Prostate gland (tissue), 2 donors: ENCODE results near the gene GYS1. TPM values are rescaled to one million over a fixed set of nuclear protein-coding genes. Genes with fewer than 3 reads are reported as not detected.
A peak's percentile ranks its signal among the peaks of the same experiment; 100 is the strongest.
"Not testable (repeated sequence)": the region's sequence is repeated elsewhere in the genome, so short reads cannot be mapped to it uniquely, and the experiment has no call there.

ENCODE experiments used
- DNase-seq: peaks from one replicate; pipeline ENCODE4 v3.0.0-alpha.2; 2019; ENCODE audit warnings: low spot score
- H3K27ac ChIP-seq, 2 donors: fragments of 200-600 bp; sonication (generic); 2 replicates each; pipeline ENCODE4 v1.5.1; 2017 to 2019
- H3K27me3 ChIP-seq: fragments of 200-600 bp; sonication (generic); replicated peaks from 2 replicates; pipeline ENCODE4 v1.5.1; 2019; ENCODE audit not compliant: insufficient read depth
- H3K36me3 ChIP-seq, 2 donors: fragments of 200-600 bp; sonication (generic); 1 replicate in 1 of 2; 2 replicates in 1 of 2; pipeline versions ENCODE4 v1.5.1 to v1.8.1; 2017 to 2019
- H3K4me1 ChIP-seq: fragments of 200-600 bp; sonication (generic); replicated peaks from 2 replicates; pipeline ENCODE4 v1.5.1; 2019
- H3K4me3 ChIP-seq, 2 donors: fragments of 200-600 bp; sonication (generic); 2 replicates each; pipeline ENCODE4 v1.5.1; 2017 to 2019
- H3K9me3 ChIP-seq: fragments of 200-600 bp; sonication (generic); 2 replicates; pipeline ENCODE4 v1.5.1; 2017
- POLR2A ChIP-seq: fragments of 450-650 bp; IDR thresholded peaks from one replicate; pipeline ENCODE4 v1.6.1; 2016; ENCODE audit warnings: antibody characterized with exemption, mild to moderate bottlenecking
- POLR2AphosphoS5 ChIP-seq: sonication (generic); formaldehyde crosslinking; IDR thresholded peaks from one replicate; pipeline ENCODE4 v1.6.1; 2017; ENCODE audit warnings: antibody characterized with exemption
- WGBS: methylation state at CpG from one replicate; pipeline ENCODE4 v1.1.5; 2018; 5-methylcytosine and 5-hydroxymethylcytosine counted together
- intact Hi-C: fragments of 100-400 bp; cut with DNase I; formaldehyde crosslinking; loops from one replicate; pipeline ENCODE4 v1.14.2; 2022
- total RNA-seq, 2 donors: library from RNA; depleted of rRNA; stranded (reverse); fragments of >200 nt; gene quantifications; one replicate each; pipeline ENCODE4 v1.1.0, GENCODE V29; 2016
- TF ChIP-seq, protein P1 (sequence below), 4 experiments: fragments of 200-600 bp in 2 of 4; fragments of 450-650 bp in 2 of 4; sonication (generic) in 2 of 4; IDR thresholded peaks; 1 replicate in 3 of 4; 2 replicates in 1 of 4; pipeline ENCODE4 v1.5.1; 2016 to 2019; ENCODE audit warnings: antibody characterized with exemption in 4 of 4, mild to moderate bottlenecking in 2 of 4, moderate library complexity in 2 of 4

Gene GYS1
- total RNA-seq, 2 donors from 2014 or later, result 47.3 to 52.0 TPM

DNA sequence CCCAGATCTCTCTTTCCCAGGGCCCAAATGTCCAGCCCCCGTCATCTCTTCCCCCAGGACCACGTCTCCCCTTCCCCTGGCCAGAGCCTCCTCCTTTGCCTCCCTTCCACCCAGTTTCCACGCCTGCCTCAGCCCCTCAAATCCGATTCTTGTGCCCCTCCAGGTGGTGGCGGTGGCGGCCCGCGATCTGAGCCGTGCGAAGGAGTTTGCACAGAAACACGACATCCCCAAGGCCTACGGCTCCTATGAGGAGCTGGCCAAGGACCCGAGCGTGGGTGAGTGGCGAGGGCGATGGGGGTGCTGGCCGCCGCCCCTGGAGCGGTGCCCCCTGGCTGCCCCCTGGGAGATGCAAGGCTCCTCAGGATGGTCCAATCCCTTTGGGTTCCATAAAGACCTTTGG lies 58.3 kb downstream of the GYS1 start:
- no peak overlapping the region for H3K27ac ChIP-seq
- no peak for DNase-seq
- H3K27me3 ChIP-seq, result no peaks in the 10 kb centered on the region
- TF ChIP-seq POLR2AphosphoS5 (no peak), POLR2A (no peak)
- TF ChIP-seq, protein P1, sequence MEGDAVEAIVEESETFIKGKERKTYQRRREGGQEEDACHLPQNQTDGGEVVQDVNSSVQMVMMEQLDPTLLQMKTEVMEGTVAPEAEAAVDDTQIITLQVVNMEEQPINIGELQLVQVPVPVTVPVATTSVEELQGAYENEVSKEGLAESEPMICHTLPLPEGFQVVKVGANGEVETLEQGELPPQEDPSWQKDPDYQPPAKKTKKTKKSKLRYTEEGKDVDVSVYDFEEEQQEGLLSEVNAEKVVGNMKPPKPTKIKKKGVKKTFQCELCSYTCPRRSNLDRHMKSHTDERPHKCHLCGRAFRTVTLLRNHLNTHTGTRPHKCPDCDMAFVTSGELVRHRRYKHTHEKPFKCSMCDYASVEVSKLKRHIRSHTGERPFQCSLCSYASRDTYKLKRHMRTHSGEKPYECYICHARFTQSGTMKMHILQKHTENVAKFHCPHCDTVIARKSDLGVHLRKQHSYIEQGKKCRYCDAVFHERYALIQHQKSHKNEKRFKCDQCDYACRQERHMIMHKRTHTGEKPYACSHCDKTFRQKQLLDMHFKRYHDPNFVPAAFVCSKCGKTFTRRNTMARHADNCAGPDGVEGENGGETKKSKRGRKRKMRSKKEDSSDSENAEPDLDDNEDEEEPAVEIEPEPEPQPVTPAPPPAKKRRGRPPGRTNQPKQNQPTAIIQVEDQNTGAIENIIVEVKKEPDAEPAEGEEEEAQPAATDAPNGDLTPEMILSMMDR (IDR thresholded peaks at IDR 0.05), result no peak
- intact Hi-C loops, result no loop called here
- no peaks in the 10 kb centered on the region for H3K4me1 ChIP-seq
- H3K9me3 ChIP-seq, result no peaks in the 10 kb centered on the region
- H3K4me3 ChIP-seq, result no peak overlapping the region
- no peaks in the 10 kb centered on the region for H3K36me3 ChIP-seq
- WGBS, result 87% methylated on average over 19 of the region's 19 CpGs

DNA sequence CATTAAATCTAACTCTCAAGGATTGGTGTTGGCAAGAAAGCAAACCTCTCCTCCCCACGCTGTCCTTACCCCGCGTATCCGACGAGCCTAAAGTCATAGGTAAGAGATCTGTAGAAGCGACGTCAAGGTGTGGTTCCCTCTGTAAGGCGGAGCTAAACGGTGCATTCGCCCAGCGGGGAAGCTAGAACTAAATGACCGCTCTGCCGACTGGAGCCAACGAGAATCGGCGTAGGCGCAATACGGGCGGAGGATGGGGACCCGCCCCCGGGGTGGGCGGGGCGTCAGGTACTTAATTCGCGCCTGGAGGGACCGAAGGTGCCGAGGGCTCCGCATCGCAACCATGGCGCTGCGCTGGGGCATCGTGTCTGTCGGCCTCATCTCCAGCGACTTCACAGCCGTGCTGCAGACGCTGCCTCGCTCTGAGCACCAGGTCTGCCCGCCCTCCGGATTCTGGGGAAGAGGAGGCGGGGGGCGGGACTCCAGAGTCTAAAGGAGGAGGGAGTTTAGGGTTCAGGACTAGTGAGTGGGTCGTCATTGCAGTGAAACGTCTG lies 59.7 kb downstream of the GYS1 start, which contains the start of gene DHDH:
Gene DHDH (plus strand): TSS at position 318 of the 551 bp plus-strand sequence. CDS start 23 bp downstream, at position 341.
- intact Hi-C loops, result no loop called here
- H3K27me3 ChIP-seq, result no peaks in the 10 kb centered on the region
- no peaks in the 10 kb centered on the region for H3K9me3 ChIP-seq
- H3K4me1 ChIP-seq, result no peaks in the 10 kb centered on the region
- peak; percentile 91 for DNase-seq
- peak within 1 kb of the TSS; percentile 33 to 34 for H3K4me3 ChIP-seq
- H3K36me3 ChIP-seq, result no peaks in the 10 kb centered on the region
- peak within 1 kb of the TSS; percentile 68 to 78 for H3K27ac ChIP-seq
- under 1% methylated on average over 42 of the region's 43 CpGs for WGBS
- TF ChIP-seq POLR2AphosphoS5, result peak; percentile 96
- peak; percentile 94 for TF ChIP-seq POLR2A
- TF ChIP-seq, protein P1 (IDR thresholded peaks at IDR 0.05), result peak in 1 of 4 experiments; percentile 21

DNA sequence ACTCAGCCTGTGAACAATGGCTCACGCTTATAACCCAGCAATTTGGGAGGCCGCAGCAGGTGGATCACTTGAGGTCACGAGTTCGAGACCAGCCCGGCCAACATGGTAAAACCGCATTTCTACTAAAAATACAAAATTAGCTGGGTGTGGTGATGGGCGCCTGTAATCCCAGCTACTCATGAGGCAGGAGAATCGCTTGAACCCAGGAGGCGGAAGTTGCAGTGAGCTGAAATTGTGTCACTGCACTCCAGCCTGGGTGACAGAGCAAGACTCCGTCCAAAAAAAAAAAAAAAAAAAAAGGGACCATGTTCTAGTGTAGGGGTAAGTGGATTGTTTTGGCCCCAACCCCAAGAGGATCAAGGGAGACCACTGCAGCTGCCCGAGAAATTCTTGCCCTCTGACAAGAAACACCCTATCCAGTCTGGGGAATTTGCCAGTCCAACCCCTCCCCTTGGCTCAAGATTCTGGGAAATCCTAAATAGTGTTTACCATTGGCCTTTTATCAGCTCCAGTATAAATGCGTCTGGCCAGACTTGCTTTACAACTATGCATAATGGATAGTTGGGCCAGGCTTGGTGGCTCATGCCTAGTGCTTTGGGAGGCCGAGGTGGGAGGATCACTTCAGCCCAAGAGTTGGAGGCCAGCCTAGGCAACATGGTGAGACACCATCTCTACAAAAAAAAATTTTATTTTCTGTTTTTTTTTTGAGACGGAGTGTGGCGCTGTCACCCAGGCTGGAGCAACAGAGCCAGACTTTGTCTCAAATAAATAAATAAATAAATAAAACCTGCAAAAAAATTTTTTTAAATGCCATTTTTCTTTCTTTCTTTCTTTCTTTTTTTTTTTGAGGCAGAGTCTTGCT lies 64.7 kb downstream of the GYS1 start:
- 56% methylated on average over 15 of the region's 15 CpGs for WGBS
- no peaks in the 10 kb centered on the region for H3K9me3 ChIP-seq
- H3K4me3 ChIP-seq, result no peak overlapping the region
- intact Hi-C loops, result no loop called here
- no peaks in the 10 kb centered on the region for H3K4me1 ChIP-seq
- no peaks in the 10 kb centered on the region for H3K36me3 ChIP-seq
- DNase-seq, result peak; percentile 86
- H3K27me3 ChIP-seq, result no peaks in the 10 kb centered on the region
- TF ChIP-seq POLR2AphosphoS5 (peak; percentile 96), POLR2A (no peak)
- TF ChIP-seq, protein P1 (IDR thresholded peaks at IDR 0.05), result no peak
- peak overlapping the region; percentile 65 to 73 for H3K27ac ChIP-seq

DNA sequence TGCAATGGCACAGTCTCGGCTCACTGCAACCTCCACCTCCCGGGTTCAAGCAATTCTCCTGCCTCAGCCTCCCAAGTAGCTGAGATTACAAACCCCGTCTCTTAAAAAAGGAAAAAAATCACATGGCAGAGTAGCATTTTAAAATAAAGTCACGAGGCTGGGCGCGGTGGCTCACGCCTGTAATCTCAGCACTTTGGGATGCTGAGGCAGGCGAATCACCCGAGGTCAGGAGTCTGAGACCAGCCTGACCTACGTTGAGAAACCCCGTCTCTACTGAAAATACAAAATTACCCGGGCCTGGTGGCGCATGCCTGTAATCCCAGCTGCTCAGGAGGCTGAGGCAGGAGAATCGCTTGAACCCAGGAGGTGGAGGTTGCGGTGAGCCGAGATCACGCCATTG lies 65.4 kb downstream of the GYS1 start:
- DNase-seq, H3K27me3 ChIP-seq, H3K4me1 ChIP-seq, H3K4me3 ChIP-seq, H3K9me3 ChIP-seq, intact Hi-C loops, H3K36me3 ChIP-seq: not testable (repeated sequence)
- WGBS, result 90% methylated on average over 17 of the region's 17 CpGs
- H3K27ac ChIP-seq, result peak overlapping the region; percentile 65 to 73

- Histone ChIP-seq H3K4me3 (no peak overlapping the region), H3K27me3 (no peaks in the 10 kb centered on the region), H3K36me3 (no peaks in the 10 kb centered on the region), H3K9me3 (no peaks in the 10 kb centered on the region), H3K4me1 (no peaks in the 10 kb centered on the region), H3K27ac (peak overlapping the region; percentile 65 to 73)
- TF ChIP-seq POLR2A, result peak; percentile 18
- peak; percentile 94 for TF ChIP-seq POLR2AphosphoS5
- TF ChIP-seq, protein P1 (IDR thresholded peaks at IDR 0.05), result no peak
- peak; percentile 90 for DNase-seq
- 9% methylated on average over 10 of the region's 10 CpGs for WGBS
- intact Hi-C loops, result no loop called here
Measured at GRCh38 chr19:48926909-48927308, 66.2 kb downstream of the GYS1 start.

- H3K4me1 ChIP-seq, H3K4me3 ChIP-seq, H3K9me3 ChIP-seq, intact Hi-C loops, H3K27me3 ChIP-seq, H3K36me3 ChIP-seq, DNase-seq: not testable (repeated sequence)
- WGBS, result 85% methylated on average over 8 of the region's 8 CpGs
- peak overlapping the region in 1 of 2 donors; percentile 73 for H3K27ac ChIP-seq
Measured at GRCh38 chr19:48925890-48926289, 67.2 kb downstream of the GYS1 start.
